ENCODE measurements around the gene LRRC71.

GRCh38 chr1:156945881-156946661 lies 25.6 kb downstream of the LRRC71 start:
- TF ChIP-seq CTCF (IDR thresholded peaks at IDR 0.05; ENCODE audit: insufficient read depth, low read depth, low read length) (no peak), EZH2 (IDR thresholded peaks at IDR 0.05; ENCODE audit: insufficient read depth, low read length) (no peak)

Measured in astrocyte (in vitro differentiated cells and primary cell).